Neuronal stem cell (in vitro differentiated cells): ENCODE results near the gene FBXL3.
A peak's percentile ranks its signal among the peaks of the same experiment; 100 is the strongest.

Source experiments
- DNase-seq: peaks from one replicate; pipeline ENCODE4 v3.0.0-alpha.2; 2013; ENCODE audit warnings: low spot score
- H2AFZ ChIP-seq: one replicate; pipeline ENCODE4 v1.6.1; 2013; ENCODE audit warnings: mild to moderate bottlenecking, low read length, inconsistent platforms
- H2AK5ac ChIP-seq: 2 replicates; pipeline ENCODE4 v1.6.1; 2013; ENCODE audit warnings: low read depth, mild to moderate bottlenecking, inconsistent platforms, low read length, moderate library complexity, mixed read lengths
- H2BK120ac ChIP-seq: 2 replicates; pipeline ENCODE4 v1.6.1; 2013; ENCODE audit warnings: low read depth, mild to moderate bottlenecking, inconsistent platforms, low read length, moderate library complexity, mixed read lengths
- H2BK12ac ChIP-seq: one replicate; pipeline ENCODE4 v1.6.1; 2013; ENCODE audit warnings: low read length, inconsistent platforms
- H2BK15ac ChIP-seq: 2 replicates; pipeline ENCODE4 v1.6.1; 2013; ENCODE audit warnings: mild to moderate bottlenecking, low read length, inconsistent platforms, mixed read lengths
- H2BK5ac ChIP-seq: one replicate; pipeline ENCODE4 v1.6.1; 2013; ENCODE audit warnings: inconsistent platforms, mild to moderate bottlenecking, low read length, moderate library complexity
- H3K14ac ChIP-seq: one replicate; pipeline ENCODE4 v1.6.1; 2013; ENCODE audit warnings: low read length, inconsistent platforms
- H3K18ac ChIP-seq: 2 replicates; pipeline ENCODE4 v1.6.1; 2013; ENCODE audit warnings: low read length, inconsistent platforms
- H3K23ac ChIP-seq: 2 replicates; pipeline ENCODE4 v1.6.1; 2013; ENCODE audit warnings: low read depth, mild to moderate bottlenecking, mixed read lengths, low read length, inconsistent platforms; ENCODE audit not compliant: poor library complexity
- H3K27ac ChIP-seq: replicated peaks from 3 replicates; pipeline ENCODE4 v1.5.1; 2013; ENCODE audit warnings: low read length, inconsistent platforms
- H3K27me3 ChIP-seq, 3 experiments: 2 replicates each; pipeline ENCODE4 v1.6.1; 2013; ENCODE audit warnings: low read length in 3 of 3, mild to moderate bottlenecking in 2 of 3, inconsistent platforms in 1 of 3, low read depth in 1 of 3, mixed read lengths in 1 of 3, moderate library complexity in 1 of 3; ENCODE audit not compliant: control insufficient read depth in 3 of 3, insufficient read depth in 3 of 3
- H3K36me3 ChIP-seq, 2 donors: replicated peaks in 1 of 2; 2 replicates each; pipeline ENCODE4 v1.6.1; 2013; ENCODE audit warnings: low read length in 2 of 2; ENCODE audit not compliant: control insufficient read depth in 2 of 2, insufficient read depth in 2 of 2
- H3K4ac ChIP-seq: 2 replicates; pipeline ENCODE4 v1.6.1; 2013; ENCODE audit warnings: inconsistent platforms, mild to moderate bottlenecking, low read length, moderate library complexity
- H3K4me1 ChIP-seq, 2 donors: 1 replicate in 1 of 2; 2 replicates in 1 of 2; pipeline ENCODE4 v1.6.1; 2013; ENCODE audit warnings: low read length in 2 of 2, low read depth in 1 of 2; ENCODE audit not compliant: control insufficient read depth in 2 of 2, insufficient read depth in 1 of 2
- H3K4me2 ChIP-seq: one replicate; pipeline ENCODE4 v1.6.1; 2013; ENCODE audit warnings: mild to moderate bottlenecking, low read length, inconsistent platforms; ENCODE audit not compliant: insufficient read depth, poor library complexity, severe bottlenecking
- H3K4me3 ChIP-seq, 2 donors: 2 replicates each; pipeline ENCODE4 v1.5.1; 2013; ENCODE audit warnings: low read length in 2 of 2, mild to moderate bottlenecking in 2 of 2, inconsistent platforms in 1 of 2, moderate library complexity in 1 of 2
- H3K79me1 ChIP-seq: one replicate; pipeline ENCODE4 v1.6.1; 2013; ENCODE audit warnings: low read depth, mild to moderate bottlenecking, inconsistent platforms, low read length, moderate library complexity
- H3K9ac ChIP-seq: one replicate; pipeline ENCODE4 v1.6.1; 2013; ENCODE audit warnings: mild to moderate bottlenecking, low read depth, low read length, inconsistent platforms; ENCODE audit not compliant: poor library complexity
- H3K9me3 ChIP-seq, 2 donors: replicated peaks in 1 of 2; 2 replicates each; pipeline versions ENCODE3 to v1.6.1; 2013; ENCODE audit warnings: low read length in 2 of 2, mild to moderate bottlenecking in 2 of 2, inconsistent platforms in 1 of 2, low read depth in 1 of 2, mixed read lengths in 1 of 2, moderate library complexity in 1 of 2; ENCODE audit not compliant: control insufficient read depth in 2 of 2, insufficient read depth in 1 of 2
- H4K8ac ChIP-seq: one replicate; pipeline ENCODE4 v1.6.1; 2013; ENCODE audit warnings: low read depth, mild to moderate bottlenecking, inconsistent platforms, low read length, moderate library complexity
- H4K91ac ChIP-seq: one replicate; pipeline ENCODE4 v1.6.1; 2013; ENCODE audit warnings: low read length, low read depth, mild to moderate bottlenecking, inconsistent platforms; ENCODE audit not compliant: poor library complexity
- WGBS, 2 donors: extraction: QIAGEN DNeasy Blood & Tissue Kit; methylation state at CpG; one replicate each; pipeline ENCODE4 v1.1.7; 2013; ENCODE audit warnings: missing lambda C conversion rate in 2 of 2, mixed read lengths in 1 of 2; ENCODE audit not compliant: insufficient read length in 2 of 2, insufficient replicate concordance in 1 of 2; ENCODE audit errors: extremely low coverage in 2 of 2; 5-methylcytosine and 5-hydroxymethylcytosine counted together

FBXL3 gene

GRCh38 chr13:76980075-76980718 lies 46.8 kb downstream of the FBXL3 start:
- Histone ChIP-seq H3K18ac (no peak overlapping the region), H2AK5ac (no peak overlapping the region), H3K4me1 (no peaks in the 10 kb centered on the region), H3K27ac (no peak overlapping the region), H2BK12ac (no peak overlapping the region), H3K4ac (no peak overlapping the region), H4K91ac (no peak overlapping the region), H4K8ac (no peak overlapping the region), H2AFZ (peak overlapping the region; percentile 77), H3K36me3 (no peaks in the 10 kb centered on the region), H3K79me1 (no peaks in the 10 kb centered on the region), H3K9me3 (no peaks in the 10 kb centered on the region), H3K9ac (no peak overlapping the region), H3K27me3 (peaks cover 0 to 39% (median 2%) of the 10 kb centered on the region in 3 experiments), H3K4me3 (no peak overlapping the region), H2BK120ac (no peak overlapping the region), H3K23ac (peak overlapping the region; percentile 20), H2BK5ac (no peak overlapping the region), H3K14ac (no peak overlapping the region), H2BK15ac (no peak overlapping the region), H3K4me2 (peak overlapping the region; percentile 40)
- no CpG with 5 or more reads among the region's 34 CpGs for WGBS, 2 donors
- peak; percentile 73 for DNase-seq

DNA sequence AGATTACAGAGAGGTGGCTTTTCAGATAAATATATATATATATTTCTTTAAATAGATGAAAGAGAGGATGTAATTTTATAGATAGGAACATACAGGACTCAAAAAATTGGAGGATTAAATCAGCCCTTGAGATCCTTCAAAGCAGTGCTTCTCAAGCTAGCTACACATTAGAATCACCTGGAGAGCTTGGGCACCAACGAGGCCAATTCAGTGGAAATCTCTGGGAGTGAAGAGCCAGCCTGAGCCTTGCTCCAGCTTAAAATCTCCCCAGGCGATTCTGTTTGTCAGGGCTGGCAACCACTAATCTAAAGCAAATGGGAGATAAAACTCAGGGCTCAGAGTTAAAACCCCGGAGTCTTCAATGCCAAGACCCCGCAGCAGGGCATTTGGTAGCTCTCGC lies 50.0 kb downstream of the FBXL3 start:
- Histone ChIP-seq H3K27me3 (peaks cover 0 to 38% (median 2%) of the 10 kb centered on the region in 3 experiments), H3K36me3 (no peaks in the 10 kb centered on the region), H2BK5ac (no peak overlapping the region), H2BK15ac (no peak overlapping the region), H4K91ac (no peak overlapping the region), H2BK120ac (no peak overlapping the region), H3K4ac (no peak overlapping the region), H3K4me2 (no peak overlapping the region), H2AK5ac (no peak overlapping the region), H4K8ac (no peak overlapping the region), H2BK12ac (no peak overlapping the region), H3K9me3 (no peaks in the 10 kb centered on the region), H3K14ac (no peak overlapping the region), H3K27ac (no peak overlapping the region), H3K79me1 (no peaks in the 10 kb centered on the region), H3K9ac (no peak overlapping the region), H3K4me3 (no peak overlapping the region), H3K18ac (no peak overlapping the region), H3K4me1 (no peaks in the 10 kb centered on the region), H3K23ac (no peak overlapping the region), H2AFZ (no peak overlapping the region)
- DNase-seq, result no peak
- WGBS, 2 donors, result no CpG with 5 or more reads among the region's 5 CpGs

DNA sequence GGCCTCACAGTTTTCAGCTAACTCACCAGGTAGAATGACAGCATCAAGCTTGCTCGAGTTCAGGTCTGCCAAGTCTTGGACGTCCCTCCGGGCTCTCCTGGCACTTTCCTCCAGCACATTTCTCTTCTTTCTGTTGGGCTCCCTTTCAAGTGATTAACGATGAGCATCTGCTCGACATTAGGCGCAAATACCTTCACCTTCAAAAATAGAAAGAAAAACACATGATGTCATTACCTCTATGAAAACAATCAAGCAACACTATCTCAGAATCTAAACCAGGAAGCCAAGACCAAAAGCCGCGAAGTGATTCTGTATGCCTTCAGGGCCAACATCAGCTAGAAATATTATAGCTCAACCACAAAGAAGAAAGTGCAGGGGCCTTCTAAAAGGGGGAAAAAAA lies 50.5 kb downstream of the FBXL3 start:
- DNase-seq, result no peak
- no CpG with 5 or more reads among the region's 8 CpGs for WGBS, 2 donors

GRCh38 chr13:76975863-76976262 lies 51.1 kb downstream of the FBXL3 start:
- DNase-seq, result no peak
- H2BK15ac ChIP-seq, result no peak overlapping the region

More for the DNA sequence above, 50.5 kb downstream of the FBXL3 start:
- no peak overlapping the region for H2AFZ ChIP-seq
- no peak overlapping the region for H2BK120ac ChIP-seq
- H2BK12ac ChIP-seq, result no peak overlapping the region
- no peaks in the 10 kb centered on the region for H3K36me3 ChIP-seq
- peaks cover 0 to 34% (median 2%) of the 10 kb centered on the region in 3 experiments for H3K27me3 ChIP-seq
- H3K4me3 ChIP-seq, result no peak overlapping the region
- H3K4ac ChIP-seq, result no peak overlapping the region
- H2BK5ac ChIP-seq, result no peak overlapping the region
- no peak overlapping the region for H4K8ac ChIP-seq
- H3K23ac ChIP-seq, result no peak overlapping the region
- no peak overlapping the region for H3K18ac ChIP-seq
- no peaks in the 10 kb centered on the region for H3K9me3 ChIP-seq
- no peak overlapping the region for H3K4me2 ChIP-seq
- H3K9ac ChIP-seq, result no peak overlapping the region
- no peaks in the 10 kb centered on the region for H3K79me1 ChIP-seq
- no peak overlapping the region for H2BK15ac ChIP-seq
- H3K14ac ChIP-seq, result no peak overlapping the region
- no peak overlapping the region for H2AK5ac ChIP-seq
- no peak overlapping the region for H4K91ac ChIP-seq
- H3K27ac ChIP-seq, result no peak overlapping the region
- H3K4me1 ChIP-seq, result no peaks in the 10 kb centered on the region

More at GRCh38 chr13:76975863-76976262, 51.1 kb downstream of the FBXL3 start:
- H3K4ac ChIP-seq, result no peak overlapping the region
- H3K36me3 ChIP-seq, result no peaks in the 10 kb centered on the region
- no peak overlapping the region for H3K14ac ChIP-seq
- peaks cover 0 to 28% (median 2%) of the 10 kb centered on the region in 3 experiments for H3K27me3 ChIP-seq
- H2AFZ ChIP-seq, result no peak overlapping the region
- H3K27ac ChIP-seq, result no peak overlapping the region
- H4K8ac ChIP-seq, result no peak overlapping the region
- no peak overlapping the region for H2BK120ac ChIP-seq
- H2AK5ac ChIP-seq, result no peak overlapping the region
- H3K79me1 ChIP-seq, result no peaks in the 10 kb centered on the region
- no peak overlapping the region for H2BK5ac ChIP-seq
- H3K23ac ChIP-seq, result no peak overlapping the region
- no peak overlapping the region for H3K9ac ChIP-seq
- no peak overlapping the region for H3K4me2 ChIP-seq
- H3K9me3 ChIP-seq, result no peaks in the 10 kb centered on the region
- WGBS, 2 donors, result no CpG with 5 or more reads among the region's 6 CpGs
- H3K4me1 ChIP-seq, result no peaks in the 10 kb centered on the region
- H3K4me3 ChIP-seq, result no peak overlapping the region
- H4K91ac ChIP-seq, result no peak overlapping the region
- no peak overlapping the region for H3K18ac ChIP-seq
- H2BK12ac ChIP-seq, result no peak overlapping the region
